GM12801 (cell line): ENCODE data around the gene UNC5C.

Source experiments
- TF ChIP-seq, protein P1 (sequence below): IDR thresholded peaks from one replicate; pipeline ENCODE4 v1.5.1; 2011; ENCODE audit warnings: control low read depth; ENCODE audit not compliant: insufficient read length; ENCODE audit errors: extremely low read depth

UNC5C gene

DNA sequence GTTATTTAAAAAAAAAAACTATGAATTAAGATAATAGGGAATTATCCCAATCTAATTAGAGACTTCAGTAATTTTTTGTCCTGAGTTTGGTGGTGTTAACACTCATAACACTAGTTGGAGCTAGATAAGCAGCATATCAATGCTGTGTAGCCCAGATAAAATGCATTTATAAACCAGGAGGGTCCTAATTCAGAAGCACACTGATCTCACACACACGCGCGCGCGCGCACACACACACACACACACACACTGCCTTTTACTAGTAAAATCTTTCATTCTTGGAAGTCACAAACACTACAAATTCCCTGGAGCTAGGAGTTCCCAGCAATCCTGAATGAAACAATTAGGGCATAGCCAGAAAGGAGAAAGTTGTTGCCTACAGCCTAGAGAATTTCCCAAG is 3.2 kb downstream of the UNC5C start:
- TF ChIP-seq, protein P1, sequence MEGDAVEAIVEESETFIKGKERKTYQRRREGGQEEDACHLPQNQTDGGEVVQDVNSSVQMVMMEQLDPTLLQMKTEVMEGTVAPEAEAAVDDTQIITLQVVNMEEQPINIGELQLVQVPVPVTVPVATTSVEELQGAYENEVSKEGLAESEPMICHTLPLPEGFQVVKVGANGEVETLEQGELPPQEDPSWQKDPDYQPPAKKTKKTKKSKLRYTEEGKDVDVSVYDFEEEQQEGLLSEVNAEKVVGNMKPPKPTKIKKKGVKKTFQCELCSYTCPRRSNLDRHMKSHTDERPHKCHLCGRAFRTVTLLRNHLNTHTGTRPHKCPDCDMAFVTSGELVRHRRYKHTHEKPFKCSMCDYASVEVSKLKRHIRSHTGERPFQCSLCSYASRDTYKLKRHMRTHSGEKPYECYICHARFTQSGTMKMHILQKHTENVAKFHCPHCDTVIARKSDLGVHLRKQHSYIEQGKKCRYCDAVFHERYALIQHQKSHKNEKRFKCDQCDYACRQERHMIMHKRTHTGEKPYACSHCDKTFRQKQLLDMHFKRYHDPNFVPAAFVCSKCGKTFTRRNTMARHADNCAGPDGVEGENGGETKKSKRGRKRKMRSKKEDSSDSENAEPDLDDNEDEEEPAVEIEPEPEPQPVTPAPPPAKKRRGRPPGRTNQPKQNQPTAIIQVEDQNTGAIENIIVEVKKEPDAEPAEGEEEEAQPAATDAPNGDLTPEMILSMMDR, result no peak

GRCh38 chr4:95544113-95545103 is 4.4 kb downstream of the UNC5C start:
- TF ChIP-seq, protein P1, result no peak

DNA sequence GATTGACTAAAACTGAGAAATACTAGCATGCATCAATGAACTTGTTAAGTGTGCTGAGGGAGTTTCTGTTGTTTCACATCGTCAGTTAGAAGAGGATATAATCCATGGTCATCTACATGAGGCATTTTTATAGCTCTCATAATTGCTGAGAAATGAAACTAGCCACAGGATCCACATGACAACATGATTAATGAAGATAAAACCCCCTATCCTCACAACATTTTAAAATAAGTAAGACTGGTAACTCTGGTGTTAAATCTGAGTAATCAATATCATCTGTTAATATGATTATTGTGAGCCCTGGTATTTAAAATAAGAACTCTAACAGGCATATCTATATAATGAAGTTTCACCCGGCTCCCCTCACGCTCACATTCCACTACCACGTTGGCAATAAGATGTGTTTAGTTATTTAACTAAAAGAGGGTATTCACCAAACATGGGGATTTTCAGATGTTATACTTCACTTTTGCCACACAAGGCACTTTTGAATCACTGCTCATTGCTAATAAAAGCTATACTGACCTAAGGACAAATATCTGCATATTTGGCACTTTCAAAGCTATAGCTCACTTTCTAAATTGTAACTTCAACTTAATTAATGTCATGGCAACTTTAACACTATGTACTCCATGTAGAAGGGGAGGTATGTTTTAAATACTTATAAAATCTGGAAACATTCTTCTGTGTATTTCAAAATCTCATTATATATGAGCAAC is 6.7 kb downstream of the UNC5C start:
- TF ChIP-seq, protein P1, result no peak

DNA sequence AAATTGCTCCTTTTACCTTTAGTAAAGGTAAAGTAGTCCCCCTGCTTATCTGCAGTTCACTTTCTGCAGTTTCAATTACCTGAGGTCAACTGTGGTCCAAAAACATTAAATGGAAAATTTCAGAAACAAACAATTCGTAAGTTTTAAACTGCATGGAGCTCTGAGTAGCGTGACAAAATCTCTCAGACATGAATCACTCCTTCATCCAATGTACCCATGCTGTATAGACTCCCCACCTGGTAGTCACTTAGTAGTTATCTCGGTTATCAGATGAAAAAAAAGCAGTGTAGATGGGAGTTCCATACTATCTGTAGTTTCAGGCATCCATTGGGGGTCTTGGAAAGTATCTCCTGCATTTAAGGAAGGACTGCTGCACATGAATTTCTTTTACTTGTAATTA is 7.7 kb downstream of the UNC5C start:
- TF ChIP-seq, protein P1, result no peak

DNA sequence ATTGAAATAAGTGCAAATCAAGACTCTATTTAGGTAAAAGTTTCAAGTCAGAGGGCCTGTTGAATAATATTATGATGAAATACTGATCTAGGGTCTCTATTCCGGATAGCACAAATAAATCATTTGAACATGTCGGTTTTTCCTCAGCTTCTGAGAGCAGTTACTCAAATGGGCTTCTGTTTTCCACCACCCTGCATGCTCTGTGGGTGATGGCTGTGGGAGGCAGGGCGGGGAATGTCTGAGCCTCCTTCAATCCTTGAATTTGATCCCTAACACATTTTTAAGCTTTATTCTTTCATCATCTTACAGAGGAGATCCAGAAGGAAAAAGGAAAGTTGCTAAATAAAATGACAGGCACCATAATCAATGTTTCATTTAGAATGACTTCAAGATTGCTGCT is 8.5 kb downstream of the UNC5C start:
- TF ChIP-seq, protein P1, result no peak

DNA sequence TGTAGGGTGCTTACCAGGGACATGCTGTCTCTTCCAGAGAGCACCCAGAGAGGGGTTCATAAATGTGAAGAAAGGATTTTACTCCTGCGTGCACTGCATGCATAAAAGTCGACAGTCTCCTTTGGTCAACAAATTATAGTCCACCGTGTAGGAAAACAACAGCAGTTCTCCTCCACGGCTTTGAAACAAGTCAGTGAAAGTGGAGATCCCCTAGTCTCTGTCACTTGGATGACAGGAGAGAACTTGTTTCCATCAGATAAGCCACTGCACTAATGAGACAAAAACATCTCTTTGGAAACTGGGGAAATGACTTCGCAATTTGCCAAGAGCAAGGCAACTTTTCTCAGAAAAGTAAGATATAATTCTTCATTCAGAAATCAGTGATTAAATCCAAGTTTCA is 9.7 kb downstream of the UNC5C start:
- TF ChIP-seq, protein P1, result no peak

GRCh38 chr4:95537863-95538488 is 10.8 kb downstream of the UNC5C start:
- TF ChIP-seq, protein P1, result no peak
